ENCODE results near the gene LRP2BP.

- no peak for TF ChIP-seq CTCF (conservative IDR thresholded peaks at IDR 0.05; ENCODE audit: low read length)
- no peak for TF ChIP-seq EZH2phosphoT487 (IDR thresholded peaks at IDR 0.05; ENCODE audit: borderline replicate concordance, low read depth, low read length)
Observed at GRCh38 chr4:185364886-185365285, 30.8 kb downstream of the LRP2BP start.

Data from OCI-LY7 (cell line).